ENCODE measurements around the gene DHRS9.
A peak's percentile ranks its signal among the peaks of the same experiment; 100 is the strongest.
"Not testable (repeated sequence)": the region's sequence is repeated elsewhere in the genome, so short reads cannot be mapped to it uniquely, and the experiment has no call there.

DHRS9 gene

DNA sequence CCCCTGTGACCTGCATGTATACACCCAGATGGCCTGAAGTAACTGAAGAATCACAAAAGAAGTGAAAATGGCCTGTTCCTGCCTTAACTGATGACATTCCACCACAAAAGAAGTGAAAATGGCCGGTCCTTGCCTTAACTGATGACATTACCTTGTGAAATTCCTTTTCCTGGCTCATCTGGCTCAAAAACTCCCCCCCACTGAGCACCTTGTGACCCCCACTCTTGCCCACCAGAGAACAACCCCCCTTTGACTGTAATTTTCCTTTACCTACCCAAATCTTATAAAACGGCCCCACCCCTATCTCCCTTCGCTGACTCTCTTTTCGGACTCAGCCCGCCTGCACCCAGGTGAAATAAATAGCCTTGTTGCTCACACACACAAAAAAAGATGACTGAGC lies 67.1 kb downstream of the DHRS9 start:
- DNase-seq (ENCODE audit: low read depth): not testable (repeated sequence)

DNA sequence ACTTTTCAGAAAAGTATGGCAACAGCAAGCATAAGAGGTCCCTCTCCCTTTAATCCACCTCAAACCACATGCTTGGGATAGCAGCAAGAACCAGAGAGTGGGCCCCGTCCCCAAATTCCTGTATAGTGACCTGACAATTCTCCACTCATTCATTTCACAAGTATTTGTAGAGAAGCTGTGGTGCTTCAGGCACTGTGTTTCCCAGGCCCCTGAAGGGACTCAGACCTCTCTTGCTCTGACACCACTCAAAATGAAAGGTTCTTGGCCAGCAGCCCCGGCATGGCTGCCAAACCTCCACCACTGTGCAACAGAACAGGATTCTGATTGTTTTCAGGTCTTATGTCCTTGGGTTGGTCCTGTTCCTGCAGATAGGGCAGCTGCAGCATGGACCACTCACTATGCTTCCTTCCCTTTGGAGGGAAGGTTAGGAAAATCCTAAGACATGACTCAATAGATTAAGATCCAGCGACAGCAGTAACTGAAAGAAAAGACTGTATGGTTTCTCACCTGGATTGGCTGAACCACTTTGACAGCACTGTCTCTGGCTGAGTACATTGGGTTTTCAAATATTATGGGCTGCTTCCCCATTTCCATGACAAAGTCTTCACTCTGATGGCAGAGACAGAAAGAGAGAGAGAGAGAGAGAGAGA lies 67.6 kb downstream of the DHRS9 start:
- no peak for DNase-seq (ENCODE audit: low read depth)

DNA sequence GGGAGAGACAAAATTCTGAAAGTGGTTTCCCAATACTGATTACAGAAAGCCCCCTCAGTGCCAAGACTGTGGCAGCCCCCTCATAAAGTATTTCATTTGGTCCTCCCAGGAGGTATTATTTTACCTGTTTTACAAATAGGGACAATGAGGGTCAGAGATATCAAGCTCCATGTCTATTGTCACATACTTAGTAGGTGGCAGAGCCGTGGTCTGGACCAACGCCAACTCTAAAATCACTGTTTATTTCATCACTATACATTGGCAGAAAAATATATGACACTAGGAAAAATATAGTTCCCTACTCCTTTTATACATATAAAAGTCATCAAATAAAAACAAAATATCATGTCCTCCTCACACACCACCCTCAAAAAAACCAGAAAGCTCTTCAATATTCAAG lies 68.6 kb downstream of the DHRS9 start:
- DNase-seq (ENCODE audit: low read depth): no peak

DNA sequence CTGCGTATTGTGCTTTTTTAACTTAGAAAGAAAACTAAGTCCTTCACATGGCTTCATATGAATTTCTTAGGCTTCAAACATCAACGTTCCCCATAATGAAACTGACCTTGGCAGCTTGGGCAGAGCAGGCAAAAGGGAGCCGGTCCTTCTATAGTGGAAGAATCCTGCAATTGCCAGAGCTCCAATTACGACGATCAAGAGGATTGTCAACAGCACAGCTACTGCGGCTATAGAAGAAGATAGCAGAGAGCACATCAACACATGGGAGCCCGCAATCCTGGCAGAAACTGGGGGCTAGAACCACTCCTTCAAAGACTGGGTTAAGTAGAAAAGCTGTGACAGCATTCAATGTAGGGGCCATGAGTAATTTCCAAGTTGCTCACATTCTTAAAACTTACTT lies 69.8 kb downstream of the DHRS9 start:
- DNase-seq (ENCODE audit: low read depth): no peak

- DNase-seq (ENCODE audit: low read depth): no peak
Measured at GRCh38 chr2:169139993-169140767, 70.8 kb downstream of the DHRS9 start.

DNA sequence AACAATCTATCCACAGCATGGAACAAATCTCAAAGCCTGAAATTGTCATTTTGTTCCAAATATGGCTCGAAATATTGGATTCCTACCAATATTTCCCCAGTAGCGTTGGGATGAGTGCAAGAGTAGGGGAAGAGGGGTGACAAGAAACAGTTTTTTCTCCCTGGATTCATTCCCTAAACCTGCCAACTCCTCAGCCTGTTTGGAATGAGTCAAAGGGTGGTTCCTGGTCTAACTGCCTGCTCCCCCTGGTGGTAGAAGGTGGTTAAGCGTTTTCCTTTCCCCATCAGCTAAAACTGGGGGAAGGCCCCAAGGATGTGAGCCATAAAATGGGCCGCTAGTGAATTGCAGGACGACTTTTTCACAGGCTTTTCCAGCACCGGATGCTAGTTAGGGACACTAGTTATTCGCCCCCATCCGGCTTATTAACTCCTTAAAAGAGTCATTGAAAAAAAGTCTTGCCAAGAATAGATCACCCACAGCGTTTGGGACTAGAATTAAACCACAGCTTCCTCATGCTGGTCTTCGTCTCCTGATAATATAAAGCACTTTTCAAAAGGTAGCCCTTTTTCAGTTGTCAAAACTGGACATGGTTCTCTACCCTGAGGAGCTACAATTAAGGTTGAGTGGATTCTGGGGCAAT lies 72.5 kb downstream of the DHRS9 start:
- peak; percentile 60 for DNase-seq (ENCODE audit: low read depth)

- no peak for DNase-seq (ENCODE audit: low read depth)
Measured at GRCh38 chr2:169143998-169144397, 74.6 kb downstream of the DHRS9 start.

Measured in activated gamma-delta T cell treated with anti-CD3 and anti-CD28 coated beads, Interleukin-2, amount 50 U/mL, for 16 hours (primary cell).